ENCODE measurements around the gene ITGB8. TPM values are rescaled to one million over a fixed set of nuclear protein-coding genes. Genes with fewer than 3 reads are reported as not detected.

Gene ITGB8
- total and polyA plus RNA-seq, 2 experiments from 2014 or later: 0.71 to 3.0 TPM

- ATAC-seq: no peak; the same call in 2 of the 3 replicates
- Histone ChIP-seq H3K4me2 (no peak overlapping the region), H2AFZ (no peak overlapping the region), H3F3A (replicated peaks; ENCODE audit: low read depth) (no peaks in the 10 kb centered on the region), H4K20me1 (replicated peaks; ENCODE audit: insufficient read depth) (no peaks in the 10 kb centered on the region), H3K27ac (ENCODE audit: low read depth) (no peak overlapping the region), H3K9me2 (ENCODE audit: insufficient read depth) (no peaks in the 10 kb centered on the region), H3K27me3 (ENCODE audit: insufficient read depth) (no peaks in the 10 kb centered on the region), H3K4me3 (no peak overlapping the region), H3K36me3 (ENCODE audit: insufficient read depth) (no peaks in the 10 kb centered on the region), H3K4me1 (ENCODE audit: insufficient read depth) (peaks cover 6% of the 10 kb centered on the region; the same call in 1 of the 2 replicates), H3K79me2 (replicated peaks; ENCODE audit: insufficient read depth) (no peaks in the 10 kb centered on the region)
- Mint-ChIP-seq H3K27ac (no peak overlapping the region), H3K27me3 (ENCODE audit: insufficient read depth, low read depth, poor library complexity) (no peaks in the 10 kb centered on the region), H3K36me3 (ENCODE audit: low read depth) (no peaks in the 10 kb centered on the region), H3K4me1 (peaks cover 12% of the 10 kb centered on the region), H3K9me3 (no peaks in the 10 kb centered on the region), H3K4me3 (no peak overlapping the region)
- peak; percentile 15 for DNase-seq (ENCODE audit: low spot score)
- TF ChIP-seq POLR2AphosphoS5 (IDR thresholded peaks at IDR 0.05; ENCODE audit: low read depth): no peak
- TF ChIP-seq CTCF (conservative IDR thresholded peaks at IDR 0.05; ENCODE audit: low read depth in 2 of 2): peak; percentile 27 to 50
Measured at GRCh38 chr7:20346577-20346976, 15.9 kb downstream of the ITGB8 start.

DNA sequence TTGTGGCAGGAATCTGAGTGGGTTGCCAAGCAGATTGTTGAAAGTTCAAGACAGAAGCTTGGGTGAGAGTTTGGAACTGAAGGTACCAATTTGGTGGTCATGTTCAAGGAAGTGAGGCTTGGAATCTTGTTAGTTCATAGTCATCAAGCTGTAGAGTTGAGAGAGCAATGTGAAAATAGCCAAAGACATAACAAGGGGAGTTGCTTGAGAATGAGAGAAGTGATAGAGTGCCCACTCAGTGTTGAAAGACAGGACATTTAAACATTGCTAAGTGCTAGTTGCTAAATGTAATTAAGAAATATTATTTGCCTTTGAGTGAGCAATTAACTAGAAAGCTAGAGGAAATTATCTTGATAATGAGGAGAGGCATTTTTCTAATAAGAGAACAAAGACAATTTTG is 17.0 kb downstream of the ITGB8 start:
- Mint-ChIP-seq H3K4me3 (no peak overlapping the region), H3K27ac (no peak overlapping the region), H3K36me3 (ENCODE audit: low read depth) (no peaks in the 10 kb centered on the region), H3K4me1 (peaks cover 10% of the 10 kb centered on the region; the same call in 2 of the 3 replicates), H3K9me3 (no peaks in the 10 kb centered on the region), H3K27me3 (ENCODE audit: insufficient read depth, low read depth, poor library complexity) (no peaks in the 10 kb centered on the region)
- Histone ChIP-seq H3K27me3 (ENCODE audit: insufficient read depth) (no peaks in the 10 kb centered on the region), H3K4me3 (no peak overlapping the region), H3K79me2 (replicated peaks; ENCODE audit: insufficient read depth) (no peaks in the 10 kb centered on the region), H4K20me1 (replicated peaks; ENCODE audit: insufficient read depth) (no peaks in the 10 kb centered on the region), H3K4me1 (ENCODE audit: insufficient read depth) (peaks cover 5% of the 10 kb centered on the region; the same call in 1 of the 2 replicates), H3K9me2 (ENCODE audit: insufficient read depth) (no peaks in the 10 kb centered on the region), H3K36me3 (ENCODE audit: insufficient read depth) (no peaks in the 10 kb centered on the region), H3F3A (replicated peaks; ENCODE audit: low read depth) (no peaks in the 10 kb centered on the region), H2AFZ (no peak overlapping the region), H3K27ac (ENCODE audit: low read depth) (no peak overlapping the region), H3K4me2 (no peak overlapping the region)
- TF ChIP-seq EZH2 (IDR thresholded peaks at IDR 0.05; ENCODE audit: low read depth, unreplicated experiment) (no peak), JUNB (IDR thresholded peaks at IDR 0.05; ENCODE audit: unreplicated experiment) (no peak), NANOG (IDR thresholded peaks at IDR 0.05; ENCODE audit: borderline replicate concordance) (no peak), CREB1 (CRISPR knock-in tag; IDR thresholded peaks at IDR 0.05; ENCODE audit: low read depth) (no peak), ZNF114 (CRISPR knock-in tag; IDR thresholded peaks at IDR 0.05) (no peak), ZNF462 (CRISPR knock-in tag; IDR thresholded peaks at IDR 0.05) (no peak), STAT1 (IDR thresholded peaks at IDR 0.05; ENCODE audit: unreplicated experiment) (no peak), ZNF331 (CRISPR knock-in tag; IDR thresholded peaks at IDR 0.05; ENCODE audit: low read depth) (no peak), POLR2AphosphoS5 (IDR thresholded peaks at IDR 0.05; ENCODE audit: low read depth) (no peak)
- TF ChIP-seq, protein P1, sequence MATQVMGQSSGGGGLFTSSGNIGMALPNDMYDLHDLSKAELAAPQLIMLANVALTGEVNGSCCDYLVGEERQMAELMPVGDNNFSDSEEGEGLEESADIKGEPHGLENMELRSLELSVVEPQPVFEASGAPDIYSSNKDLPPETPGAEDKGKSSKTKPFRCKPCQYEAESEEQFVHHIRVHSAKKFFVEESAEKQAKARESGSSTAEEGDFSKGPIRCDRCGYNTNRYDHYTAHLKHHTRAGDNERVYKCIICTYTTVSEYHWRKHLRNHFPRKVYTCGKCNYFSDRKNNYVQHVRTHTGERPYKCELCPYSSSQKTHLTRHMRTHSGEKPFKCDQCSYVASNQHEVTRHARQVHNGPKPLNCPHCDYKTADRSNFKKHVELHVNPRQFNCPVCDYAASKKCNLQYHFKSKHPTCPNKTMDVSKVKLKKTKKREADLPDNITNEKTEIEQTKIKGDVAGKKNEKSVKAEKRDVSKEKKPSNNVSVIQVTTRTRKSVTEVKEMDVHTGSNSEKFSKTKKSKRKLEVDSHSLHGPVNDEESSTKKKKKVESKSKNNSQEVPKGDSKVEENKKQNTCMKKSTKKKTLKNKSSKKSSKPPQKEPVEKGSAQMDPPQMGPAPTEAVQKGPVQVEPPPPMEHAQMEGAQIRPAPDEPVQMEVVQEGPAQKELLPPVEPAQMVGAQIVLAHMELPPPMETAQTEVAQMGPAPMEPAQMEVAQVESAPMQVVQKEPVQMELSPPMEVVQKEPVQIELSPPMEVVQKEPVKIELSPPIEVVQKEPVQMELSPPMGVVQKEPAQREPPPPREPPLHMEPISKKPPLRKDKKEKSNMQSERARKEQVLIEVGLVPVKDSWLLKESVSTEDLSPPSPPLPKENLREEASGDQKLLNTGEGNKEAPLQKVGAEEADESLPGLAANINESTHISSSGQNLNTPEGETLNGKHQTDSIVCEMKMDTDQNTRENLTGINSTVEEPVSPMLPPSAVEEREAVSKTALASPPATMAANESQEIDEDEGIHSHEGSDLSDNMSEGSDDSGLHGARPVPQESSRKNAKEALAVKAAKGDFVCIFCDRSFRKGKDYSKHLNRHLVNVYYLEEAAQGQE (IDR thresholded peaks at IDR 0.05; ENCODE audit: unreplicated experiment): no peak
- DNase-seq (ENCODE audit: low spot score) (no peak), ATAC-seq (no peak)

Measured in GM23338 (cell line).